IMR-90 (cell line): ENCODE data around the gene HEXA. TPM values are rescaled to one million over a fixed set of nuclear protein-coding genes. Genes with fewer than 3 reads are reported as not detected.

Experiments used
- ATAC-seq: fragments of 200-7000 bp; cut with Tn5 transposase; 2 replicates; pipeline ENCODE4 v1.9.1; 2020; ENCODE audit warnings: low read depth, mild to moderate bottlenecking, moderate library complexity
- BruUV-seq: library from RNA; stranded (reverse); fragments of 400-500 nt; replicated peaks from 2 replicates; lab custom pipeline; 2021; lab: Mats Ljungman, UMichigan
- CTCF ChIA-PET: fragments of 300-600 bp; formaldehyde crosslinking; extraction: SDS; loops from one replicate; lab custom pipeline; 2021; ENCODE audit warnings: antibody characterized with exemption; lab: Yijun Ruan, JAX
- POLR2A ChIA-PET: fragments of 300-600 bp; sonication (Branson Sonifier 250); formaldehyde crosslinking; loops from one replicate; lab custom pipeline; 2022; ENCODE audit warnings: antibody characterized with exemption; ENCODE audit not compliant: unreplicated experiment; lab: Charles Lee
- DNase-seq: peaks from one replicate; pipeline ENCODE4 v3.0.0; 2013
- H2AFZ ChIP-seq: replicated peaks from 2 replicates; pipeline ENCODE3; 2013; ENCODE audit warnings: low read length, mild to moderate bottlenecking; ENCODE audit not compliant: poor library complexity
- H2AK5ac ChIP-seq: 2 replicates; pipeline ENCODE4 v1.6.1; 2013; ENCODE audit warnings: low read depth, low read length, inconsistent platforms
- H2AK9ac ChIP-seq: replicated peaks from 2 replicates; pipeline ENCODE3; 2013; ENCODE audit warnings: mild to moderate bottlenecking, low read depth, low read length, moderate library complexity; ENCODE audit not compliant: poor library complexity
- H2BK120ac ChIP-seq: 2 replicates; pipeline ENCODE4 v1.6.1; 2013; ENCODE audit warnings: low read depth, low read length, inconsistent platforms
- H2BK15ac ChIP-seq: 3 replicates; pipeline ENCODE4 v1.6.1; 2013; ENCODE audit warnings: low read depth, low read length, inconsistent platforms
- H2BK20ac ChIP-seq: 2 replicates; pipeline ENCODE4 v1.6.1; 2013; ENCODE audit warnings: low read depth, mild to moderate bottlenecking, inconsistent platforms, low read length, moderate library complexity
- H2BK5ac ChIP-seq: 2 replicates; pipeline ENCODE4 v1.6.1; 2013; ENCODE audit warnings: mild to moderate bottlenecking, low read depth, low read length, inconsistent platforms; ENCODE audit not compliant: poor library complexity, severe bottlenecking
- H3K14ac ChIP-seq: replicated peaks from 2 replicates; pipeline ENCODE4 v1.6.1; 2013; ENCODE audit warnings: low read depth, low read length, inconsistent platforms
- H3K18ac ChIP-seq: 2 replicates; pipeline ENCODE4 v1.6.1; 2013; ENCODE audit warnings: low read depth, low read length, control low read depth
- H3K23ac ChIP-seq: 2 replicates; pipeline ENCODE4 v1.6.1; 2013; ENCODE audit warnings: low read depth, low read length, inconsistent platforms
- H3K27ac ChIP-seq: 2 replicates; pipeline ENCODE4 v1.5.1; 2013; ENCODE audit warnings: mild to moderate bottlenecking, control low read depth, low read length; ENCODE audit not compliant: insufficient read depth
- H3K27me3 ChIP-seq: 2 replicates; pipeline ENCODE4 v1.6.1; 2013; ENCODE audit warnings: low read length; ENCODE audit not compliant: control insufficient read depth, insufficient read depth
- H3K36me3 ChIP-seq: 2 replicates; pipeline ENCODE4 v1.6.1; 2013; ENCODE audit warnings: low read length, mixed read lengths; ENCODE audit not compliant: control insufficient read depth, insufficient read depth
- H3K4ac ChIP-seq: 2 replicates; pipeline ENCODE4 v1.6.1; 2013; ENCODE audit warnings: low read depth, low read length, inconsistent platforms
- H3K4me1 ChIP-seq: 2 replicates; pipeline ENCODE4 v1.6.1; 2013; ENCODE audit warnings: low read length, mixed read lengths; ENCODE audit not compliant: control insufficient read depth, insufficient read depth
- H3K4me2 ChIP-seq: 2 replicates; pipeline ENCODE4 v1.6.1; 2013; ENCODE audit warnings: low read depth, mild to moderate bottlenecking, control low read depth, low read length, moderate library complexity
- H3K4me3 ChIP-seq: 2 replicates; pipeline ENCODE4 v1.5.1; 2013; ENCODE audit warnings: low read depth, mild to moderate bottlenecking, control low read depth, low read length, moderate library complexity; ENCODE audit not compliant: insufficient read depth
- H3K56ac ChIP-seq: 2 replicates; pipeline ENCODE4 v1.6.1; 2013; ENCODE audit warnings: low read length, inconsistent platforms; ENCODE audit not compliant: insufficient read depth; ENCODE audit errors: extremely low read depth
- H3K79me1 ChIP-seq, 2 experiments: 2 replicates each; pipeline ENCODE4 v1.6.1; 2013; ENCODE audit warnings: low read length in 2 of 2, inconsistent platforms in 1 of 2, low read depth in 1 of 2
- H3K9ac ChIP-seq: 2 replicates; pipeline ENCODE4 v1.6.1; 2013; ENCODE audit warnings: low read depth, low read length, control low read depth
- H3K9me1 ChIP-seq: 2 replicates; pipeline ENCODE4 v1.6.1; 2013; ENCODE audit warnings: low read length, inconsistent platforms; ENCODE audit not compliant: insufficient read depth
- H3K9me3 ChIP-seq: 2 replicates; pipeline ENCODE4 v1.6.1; 2013; ENCODE audit warnings: low read length; ENCODE audit not compliant: control insufficient read depth, insufficient read depth
- H4K20me1 ChIP-seq: 2 replicates; pipeline ENCODE4 v1.6.1; 2013; ENCODE audit warnings: low read length, inconsistent platforms; ENCODE audit not compliant: insufficient read depth
- H4K5ac ChIP-seq: 2 replicates; pipeline ENCODE4 v1.6.1; 2013; ENCODE audit warnings: mild to moderate bottlenecking, low read depth, low read length, control low read depth
- H4K8ac ChIP-seq, 2 experiments: 2 replicates each; pipeline ENCODE4 v1.6.1; 2013; ENCODE audit warnings: low read depth in 2 of 2, low read length in 2 of 2, control low read depth in 1 of 2, inconsistent platforms in 1 of 2
- H4K91ac ChIP-seq: 2 replicates; pipeline ENCODE4 v1.6.1; 2013; ENCODE audit warnings: low read depth, low read length, inconsistent platforms; ENCODE audit not compliant: insufficient read depth
- BHLHE40 ChIP-seq: fragments of 150-350 bp; IDR thresholded peaks from 2 replicates; pipeline ENCODE4 v1.6.1; 2016; ENCODE audit warnings: mild to moderate bottlenecking, low read depth, low read length
- CEBPB ChIP-seq: IDR thresholded peaks from 2 replicates; pipeline ENCODE4 v1.6.1; 2012; ENCODE audit warnings: low read depth, low read length, improper control_type of control experiment
- FOS ChIP-seq: fragments of 150-350 bp; IDR thresholded peaks from 2 replicates; pipeline ENCODE4 v1.6.1; 2016; ENCODE audit warnings: low read depth, low read length
- MAFK ChIP-seq: IDR thresholded peaks from 2 replicates; pipeline ENCODE4 v1.6.1; 2012; ENCODE audit warnings: low read depth, low read length, improper control_type of control experiment
- MAZ ChIP-seq: IDR thresholded peaks from 2 replicates; pipeline ENCODE4 v1.6.1; 2012; ENCODE audit warnings: low read depth, mild to moderate bottlenecking, low read length, improper control_type of control experiment, moderate library complexity, borderline replicate concordance
- MXI1 ChIP-seq: IDR thresholded peaks from 2 replicates; pipeline ENCODE4 v1.6.1; 2012; ENCODE audit warnings: low read depth, mild to moderate bottlenecking, low read length, moderate library complexity, borderline replicate concordance
- NFE2L2 ChIP-seq: fragments of 150-350 bp; IDR thresholded peaks from 2 replicates; pipeline ENCODE4 v1.6.1; 2016; ENCODE audit warnings: low read depth, mild to moderate bottlenecking, low read length
- RAD21 ChIP-seq: IDR thresholded peaks from 2 replicates; pipeline ENCODE4 v1.6.1; 2012; ENCODE audit warnings: low read length, improper control_type of control experiment
- RCOR1 ChIP-seq: IDR thresholded peaks from 2 replicates; pipeline ENCODE4 v1.6.1; 2012; ENCODE audit warnings: mild to moderate bottlenecking, low read length, improper control_type of control experiment; ENCODE audit not compliant: insufficient replicate concordance
- RFX5 ChIP-seq: IDR thresholded peaks from 2 replicates; pipeline ENCODE4 v1.8.0; 2012; ENCODE audit warnings: low read depth, mild to moderate bottlenecking, low read length, moderate library complexity
- SMC3 ChIP-seq: fragments of 150-350 bp; IDR thresholded peaks from 2 replicates; pipeline ENCODE4 v1.6.1; 2016; ENCODE audit warnings: low read depth, mild to moderate bottlenecking, antibody characterized with exemption, low read length, moderate library complexity
- WGBS, 2 experiments: methylation state at CpG; one replicate each; pipeline versions ENCODE4 v1.1.5 to v1.1.7; 2013; ENCODE audit warnings: missing lambda C conversion rate in 2 of 2; ENCODE audit not compliant: insufficient read length in 1 of 2; ENCODE audit errors: extremely low coverage in 2 of 2; 5-methylcytosine and 5-hydroxymethylcytosine counted together
- dilution Hi-C: fragments of 300-500 bp; cut with HindIII; formaldehyde crosslinking; loops from one replicate; pipeline ENCODE4 v1.14.3; 2018; ENCODE audit warnings: low sequenced_read_pairs; ENCODE audit not compliant: unreplicated experiment
- in situ Hi-C: fragments of 300-500 bp; cut with MboI; formaldehyde crosslinking; loops from 3 replicates; pipeline ENCODE4 v1.14.3; 2019; ENCODE audit warnings: low sequenced_read_pairs, inconsistent platforms, mixed read lengths
- intact Hi-C: fragments of 100-400 bp; cut with micrococcal nuclease; formaldehyde crosslinking; loops from 2 replicates; pipeline ENCODE4 v1.10.0; 2022
- polyA plus RNA-seq, 3 experiments: library from polyadenylated mRNA; depleted of rRNA; stranded (reverse); fragments of >200 nt; gene quantifications; 2 replicates each; pipeline ENCODE4 v1.2.3, GENCODE V29; 2012; ENCODE audit warnings: low replicate concordance in 1 of 3
- total RNA-seq: library from RNA; depleted of rRNA; stranded (reverse); fragments of >200 nt; gene quantifications from 2 replicates; pipeline ENCODE4 v1.2.3, GENCODE V29; 2012
- TF ChIP-seq, protein P1 (sequence below): conservative IDR thresholded peaks from 2 replicates; pipeline ENCODE4 v1.5.1; 2012; ENCODE audit warnings: mild to moderate bottlenecking, low read depth, low read length, improper control_type of control experiment
- TF ChIP-seq, protein P2 (sequence below): fragments of 150-350 bp; IDR thresholded peaks from 2 replicates; pipeline ENCODE4 v1.6.1; 2016; ENCODE audit warnings: low read depth, mild to moderate bottlenecking, low read length, moderate library complexity, borderline replicate concordance

The HEXA gene
- total and polyA plus RNA-seq, 2 of the 4 experiments (the other 2 are of a cell fraction), result 19.4 to 115 TPM

DNA sequence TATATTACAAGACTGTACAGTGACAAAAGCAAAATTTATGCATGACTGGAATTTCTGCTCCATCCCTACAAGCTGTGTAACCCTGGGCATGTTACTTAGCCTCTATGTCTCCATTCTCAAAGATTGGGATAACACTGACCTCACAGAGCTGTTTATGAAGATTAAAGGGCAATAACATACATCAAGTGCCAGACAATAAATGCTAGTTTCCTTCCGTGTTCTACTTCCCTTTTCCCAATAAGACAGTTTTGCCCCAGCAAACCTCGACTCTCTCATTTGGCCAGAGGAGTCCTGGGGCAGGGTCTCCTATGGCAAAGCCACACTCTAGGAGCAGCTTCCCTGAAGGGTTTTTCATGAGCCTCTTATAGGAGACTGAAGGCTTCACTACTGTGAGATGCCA lies 7.5 kb downstream of the HEXA start:
- ChIA-PET CTCF (interaction anchor here (1.2 kb wide), 1 partner anchor 16 kb away, joined by 3 read pairs; no protein-coding TSS in a partner anchor), POLR2A (no interaction called here)
- Histone ChIP-seq H3K9ac (no peak overlapping the region), H3K4me3 (no peak overlapping the region), H3K18ac (no peak overlapping the region), H3K4me1 (no peaks in the 10 kb centered on the region), H2AK5ac (no peak overlapping the region), H3K9me1 (peaks cover 6% of the 10 kb centered on the region; the same call in 1 of the 2 replicates), H2BK120ac (no peak overlapping the region), H3K9me3 (no peaks in the 10 kb centered on the region), H3K36me3 (peaks cover 3% of the 10 kb centered on the region; the same call in 1 of the 2 replicates), H3K27ac (no peak overlapping the region), H3K79me1 (peaks cover 23 to 59% of the 10 kb centered on the region in 2 experiments), H3K27me3 (no peaks in the 10 kb centered on the region), H3K14ac (no peak overlapping the region), H3K56ac (no peak overlapping the region), H2AK9ac (no peak overlapping the region), H3K4ac (no peak overlapping the region), H4K91ac (no peak overlapping the region), H3K23ac (no peak overlapping the region), H2BK5ac (no peak overlapping the region), H4K8ac (no peak overlapping the region), H3K4me2 (no peak overlapping the region), H4K20me1 (peaks cover 17% of the 10 kb centered on the region; the same call in 1 of the 2 replicates), H2AFZ (no peak overlapping the region), H4K5ac (no peak overlapping the region), H2BK15ac (no peak overlapping the region), H2BK20ac (no peak overlapping the region)
- intact Hi-C loops (no loop called here), in situ Hi-C loops (no loop called here), dilution Hi-C loops (no loop called here)
- WGBS, 2 experiments, result no CpG with 5 or more reads among the region's 2 CpGs
- ATAC-seq (no peak), DNase-seq (no peak)
- no TSS peak for BruUV-seq
- TF ChIP-seq, protein P1, sequence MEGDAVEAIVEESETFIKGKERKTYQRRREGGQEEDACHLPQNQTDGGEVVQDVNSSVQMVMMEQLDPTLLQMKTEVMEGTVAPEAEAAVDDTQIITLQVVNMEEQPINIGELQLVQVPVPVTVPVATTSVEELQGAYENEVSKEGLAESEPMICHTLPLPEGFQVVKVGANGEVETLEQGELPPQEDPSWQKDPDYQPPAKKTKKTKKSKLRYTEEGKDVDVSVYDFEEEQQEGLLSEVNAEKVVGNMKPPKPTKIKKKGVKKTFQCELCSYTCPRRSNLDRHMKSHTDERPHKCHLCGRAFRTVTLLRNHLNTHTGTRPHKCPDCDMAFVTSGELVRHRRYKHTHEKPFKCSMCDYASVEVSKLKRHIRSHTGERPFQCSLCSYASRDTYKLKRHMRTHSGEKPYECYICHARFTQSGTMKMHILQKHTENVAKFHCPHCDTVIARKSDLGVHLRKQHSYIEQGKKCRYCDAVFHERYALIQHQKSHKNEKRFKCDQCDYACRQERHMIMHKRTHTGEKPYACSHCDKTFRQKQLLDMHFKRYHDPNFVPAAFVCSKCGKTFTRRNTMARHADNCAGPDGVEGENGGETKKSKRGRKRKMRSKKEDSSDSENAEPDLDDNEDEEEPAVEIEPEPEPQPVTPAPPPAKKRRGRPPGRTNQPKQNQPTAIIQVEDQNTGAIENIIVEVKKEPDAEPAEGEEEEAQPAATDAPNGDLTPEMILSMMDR, result no peak
- TF ChIP-seq FOS, result no peak
- TF ChIP-seq RFX5, result no peak
- no peak for TF ChIP-seq NFE2L2
- no peak for TF ChIP-seq RCOR1
- TF ChIP-seq MAFK, result no peak
- no peak for TF ChIP-seq MAZ
- no peak for TF ChIP-seq RAD21
- TF ChIP-seq, protein P2, sequence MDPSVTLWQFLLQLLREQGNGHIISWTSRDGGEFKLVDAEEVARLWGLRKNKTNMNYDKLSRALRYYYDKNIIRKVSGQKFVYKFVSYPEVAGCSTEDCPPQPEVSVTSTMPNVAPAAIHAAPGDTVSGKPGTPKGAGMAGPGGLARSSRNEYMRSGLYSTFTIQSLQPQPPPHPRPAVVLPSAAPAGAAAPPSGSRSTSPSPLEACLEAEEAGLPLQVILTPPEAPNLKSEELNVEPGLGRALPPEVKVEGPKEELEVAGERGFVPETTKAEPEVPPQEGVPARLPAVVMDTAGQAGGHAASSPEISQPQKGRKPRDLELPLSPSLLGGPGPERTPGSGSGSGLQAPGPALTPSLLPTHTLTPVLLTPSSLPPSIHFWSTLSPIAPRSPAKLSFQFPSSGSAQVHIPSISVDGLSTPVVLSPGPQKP, result no peak
- TF ChIP-seq CEBPB, result no peak
- no peak for TF ChIP-seq MXI1
- TF ChIP-seq SMC3, result no peak
- no peak for TF ChIP-seq BHLHE40
